ENCODE measurements around the gene DPYSL5.
A peak's percentile ranks its signal among the peaks of the same experiment; 100 is the strongest.

GRCh38 chr2:26970928-26971627 lies 123.1 kb downstream of the DPYSL5 start:
- TF ChIP-seq CTCF (IDR thresholded peaks at IDR 0.05) (no peak), POLR2AphosphoS5 (IDR thresholded peaks at IDR 0.05) (peak in 1 of 3 donors; percentile 14), POLR2A (IDR thresholded peaks at IDR 0.05) (no peak)
